ENCODE results near the gene SMYD3.

SMYD3 gene

GRCh38 chr1:246302251-246302625, 204.8 kb downstream of the SMYD3 start:
- Histone ChIP-seq H3K27me3 (ENCODE audit: control insufficient read depth, insufficient read depth, low read length) (no peaks in the 10 kb centered on the region), H3K79me2 (no peaks in the 10 kb centered on the region), H2AFZ (no peak overlapping the region), H3K4me1 (no peaks in the 10 kb centered on the region), H3K9me3 (ENCODE audit: control insufficient read depth, low read length) (no peaks in the 10 kb centered on the region), H3K27ac (no peak overlapping the region), H3K4me3 (ENCODE audit: low read depth, low read length) (no peak overlapping the region), H3K36me3 (ENCODE audit: control insufficient read depth, insufficient read depth, low read length) (no peaks in the 10 kb centered on the region), H3K4me2 (ENCODE audit: low read length) (no peak overlapping the region), H3K9ac (no peak overlapping the region)
- no peak for TF ChIP-seq CTCF (IDR thresholded peaks at IDR 0.05)

- no peak overlapping the region for H3K4me2 ChIP-seq (ENCODE audit: low read length)
- H2AFZ ChIP-seq: no peak overlapping the region
- H3K4me1 ChIP-seq: no peaks in the 10 kb centered on the region
- H3K27ac ChIP-seq: no peak overlapping the region
- no peaks in the 10 kb centered on the region for H3K79me2 ChIP-seq
- H3K27me3 ChIP-seq (ENCODE audit: control insufficient read depth, insufficient read depth, low read length): no peaks in the 10 kb centered on the region
- no peaks in the 10 kb centered on the region for H3K9me3 ChIP-seq (ENCODE audit: control insufficient read depth, low read length)
- no peak overlapping the region for H3K4me3 ChIP-seq (ENCODE audit: low read depth, low read length)
- no peak overlapping the region for H3K9ac ChIP-seq
- no peaks in the 10 kb centered on the region for H3K36me3 ChIP-seq (ENCODE audit: control insufficient read depth, insufficient read depth, low read length)
- no peak for TF ChIP-seq CTCF (IDR thresholded peaks at IDR 0.05)
Observed at GRCh38 chr1:246301553-246302250, 205.4 kb downstream of the SMYD3 start.

- Histone ChIP-seq H3K4me2 (ENCODE audit: low read length) (no peak overlapping the region), H3K36me3 (ENCODE audit: control insufficient read depth, insufficient read depth, low read length) (no peaks in the 10 kb centered on the region), H3K4me3 (ENCODE audit: low read depth, low read length) (no peak overlapping the region), H3K9ac (no peak overlapping the region), H3K27ac (no peak overlapping the region), H3K79me2 (no peaks in the 10 kb centered on the region), H3K4me1 (no peaks in the 10 kb centered on the region), H2AFZ (no peak overlapping the region), H3K9me3 (ENCODE audit: control insufficient read depth, low read length) (no peaks in the 10 kb centered on the region), H3K27me3 (ENCODE audit: control insufficient read depth, insufficient read depth, low read length) (no peaks in the 10 kb centered on the region)
- no peak for TF ChIP-seq CTCF (IDR thresholded peaks at IDR 0.05)
Observed at GRCh38 chr1:246300626-246301549, 206.2 kb downstream of the SMYD3 start.

- no peak overlapping the region for H3K4me3 ChIP-seq (ENCODE audit: low read depth, low read length)
- H3K27me3 ChIP-seq (ENCODE audit: control insufficient read depth, insufficient read depth, low read length): no peaks in the 10 kb centered on the region
- H3K9me3 ChIP-seq (ENCODE audit: control insufficient read depth, low read length): no peaks in the 10 kb centered on the region
- H3K27ac ChIP-seq: no peak overlapping the region
- H3K4me2 ChIP-seq (ENCODE audit: low read length): no peak overlapping the region
- no peaks in the 10 kb centered on the region for H3K79me2 ChIP-seq
- TF ChIP-seq CTCF (IDR thresholded peaks at IDR 0.05): no peak
- H3K9ac ChIP-seq: no peak overlapping the region
- no peaks in the 10 kb centered on the region for H3K36me3 ChIP-seq (ENCODE audit: control insufficient read depth, insufficient read depth, low read length)
- no peak overlapping the region for H2AFZ ChIP-seq
- no peaks in the 10 kb centered on the region for H3K4me1 ChIP-seq
Observed at GRCh38 chr1:246297279-246298265, 209.5 kb downstream of the SMYD3 start.
